BLaER1 (cell line): Measurements from ENCODE around the gene EDIL3.

ENCODE experiments used
- H3K27ac ChIP-seq: shearing (Covaris generic); formaldehyde crosslinking; 2 replicates; pipeline ENCODE4 v1.8.1; 2022
- H3K27me3 ChIP-seq: shearing (Covaris generic); formaldehyde crosslinking; 2 replicates; pipeline ENCODE4 v1.8.1; 2022
- H3K36me3 ChIP-seq: shearing (Covaris generic); formaldehyde crosslinking; 2 replicates; pipeline ENCODE4 v1.8.1; 2022
- H3K4me1 ChIP-seq: shearing (Covaris generic); formaldehyde crosslinking; 2 replicates; pipeline ENCODE4 v1.8.1; 2022
- H3K4me2 ChIP-seq: shearing (Covaris generic); formaldehyde crosslinking; 2 replicates; pipeline ENCODE4 v1.8.1; 2022
- H3K4me3 ChIP-seq: shearing (Covaris generic); formaldehyde crosslinking; 2 replicates; pipeline ENCODE4 v1.8.1; 2022
- H3K9ac ChIP-seq: shearing (Covaris generic); formaldehyde crosslinking; 2 replicates; pipeline ENCODE4 v1.8.1; 2022
- H3K9me3 ChIP-seq: shearing (Covaris generic); formaldehyde crosslinking; 2 replicates; pipeline ENCODE4 v1.8.1; 2022
- H4K20me1 ChIP-seq: shearing (Covaris generic); formaldehyde crosslinking; 2 replicates; pipeline ENCODE4 v1.8.1; 2022
- Cebpa-rat ChIP-seq: shearing (Covaris generic); IDR thresholded peaks from 2 replicates; pipeline ENCODE4 v1.8.1; 2022

Gene EDIL3, protein sequence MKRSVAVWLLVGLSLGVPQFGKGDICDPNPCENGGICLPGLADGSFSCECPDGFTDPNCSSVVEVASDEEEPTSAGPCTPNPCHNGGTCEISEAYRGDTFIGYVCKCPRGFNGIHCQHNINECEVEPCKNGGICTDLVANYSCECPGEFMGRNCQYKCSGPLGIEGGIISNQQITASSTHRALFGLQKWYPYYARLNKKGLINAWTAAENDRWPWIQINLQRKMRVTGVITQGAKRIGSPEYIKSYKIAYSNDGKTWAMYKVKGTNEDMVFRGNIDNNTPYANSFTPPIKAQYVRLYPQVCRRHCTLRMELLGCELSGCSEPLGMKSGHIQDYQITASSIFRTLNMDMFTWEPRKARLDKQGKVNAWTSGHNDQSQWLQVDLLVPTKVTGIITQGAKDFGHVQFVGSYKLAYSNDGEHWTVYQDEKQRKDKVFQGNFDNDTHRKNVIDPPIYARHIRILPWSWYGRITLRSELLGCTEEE

GRCh38 chr5:84384604-84385575 lies at the start of gene EDIL3:
EDIL3 (minus strand) TSS chr5:84384880; CDS start chr5:84384374, 506 bp downstream.
- Histone ChIP-seq H4K20me1 (no peaks in the 10 kb centered on the region), H3K4me2 (no peak within 1 kb of the TSS), H3K4me1 (no peaks in the 10 kb centered on the region), H3K27me3 (no peaks in the 10 kb centered on the region), H3K4me3 (no peak within 1 kb of the TSS), H3K36me3 (no peaks in the 10 kb centered on the region), H3K9me3 (peaks cover 30% of the 10 kb centered on the region), H3K27ac (no peak within 1 kb of the TSS), H3K9ac (no peak within 1 kb of the TSS)
- TF ChIP-seq Cebpa-rat, result no peak

GRCh38 chr5:84433461-84433860 lies 48.8 kb upstream of the EDIL3 start:
- H3K4me2 ChIP-seq, result no peak overlapping the region
- no peak overlapping the region for H3K4me3 ChIP-seq
- no peaks in the 10 kb centered on the region for H3K9me3 ChIP-seq
- H3K27me3 ChIP-seq, result no peaks in the 10 kb centered on the region
- H3K4me1 ChIP-seq, result no peaks in the 10 kb centered on the region
- H3K27ac ChIP-seq, result no peak overlapping the region
- H4K20me1 ChIP-seq, result no peaks in the 10 kb centered on the region
- H3K9ac ChIP-seq, result no peak overlapping the region
- H3K36me3 ChIP-seq, result no peaks in the 10 kb centered on the region
- no peak for TF ChIP-seq Cebpa-rat

GRCh38 chr5:84430863-84431663 lies 46.4 kb upstream of the EDIL3 start:
- Histone ChIP-seq H4K20me1 (no peaks in the 10 kb centered on the region), H3K27me3 (no peaks in the 10 kb centered on the region), H3K4me2 (no peak overlapping the region), H3K4me1 (no peaks in the 10 kb centered on the region), H3K9me3 (no peaks in the 10 kb centered on the region), H3K9ac (no peak overlapping the region), H3K4me3 (no peak overlapping the region), H3K36me3 (no peaks in the 10 kb centered on the region), H3K27ac (no peak overlapping the region)
- no peak for TF ChIP-seq Cebpa-rat

GRCh38 chr5:84430079-84430478 lies 45.4 kb upstream of the EDIL3 start:
- no peak overlapping the region for H3K4me3 ChIP-seq
- no peak overlapping the region for H3K27ac ChIP-seq
- H3K9ac ChIP-seq, result no peak overlapping the region
- no peaks in the 10 kb centered on the region for H4K20me1 ChIP-seq
- no peak for TF ChIP-seq Cebpa-rat
- no peaks in the 10 kb centered on the region for H3K4me1 ChIP-seq
- H3K36me3 ChIP-seq, result no peaks in the 10 kb centered on the region
- no peaks in the 10 kb centered on the region for H3K27me3 ChIP-seq
- no peaks in the 10 kb centered on the region for H3K9me3 ChIP-seq
- H3K4me2 ChIP-seq, result no peak overlapping the region

- Histone ChIP-seq H3K9me3 (no peaks in the 10 kb centered on the region), H4K20me1 (no peaks in the 10 kb centered on the region), H3K9ac (no peak overlapping the region), H3K4me3 (no peak overlapping the region), H3K27me3 (no peaks in the 10 kb centered on the region), H3K4me2 (no peak overlapping the region), H3K4me1 (no peaks in the 10 kb centered on the region), H3K27ac (no peak overlapping the region), H3K36me3 (no peaks in the 10 kb centered on the region)
- TF ChIP-seq Cebpa-rat, result no peak
These were observed 40.7 kb upstream of the EDIL3 start for GRCh38 chr5:84425365-84425881.

GRCh38 chr5:84419742-84420141 lies 35.1 kb upstream of the EDIL3 start:
- H3K9me3 ChIP-seq, result no peaks in the 10 kb centered on the region
- H3K4me2 ChIP-seq, result no peak overlapping the region
- TF ChIP-seq Cebpa-rat, result no peak
- H3K4me3 ChIP-seq, result no peak overlapping the region
- no peaks in the 10 kb centered on the region for H3K27me3 ChIP-seq
- H4K20me1 ChIP-seq, result no peaks in the 10 kb centered on the region
- no peak overlapping the region for H3K27ac ChIP-seq
- H3K4me1 ChIP-seq, result no peaks in the 10 kb centered on the region
- no peak overlapping the region for H3K9ac ChIP-seq
- H3K36me3 ChIP-seq, result no peaks in the 10 kb centered on the region

DNA sequence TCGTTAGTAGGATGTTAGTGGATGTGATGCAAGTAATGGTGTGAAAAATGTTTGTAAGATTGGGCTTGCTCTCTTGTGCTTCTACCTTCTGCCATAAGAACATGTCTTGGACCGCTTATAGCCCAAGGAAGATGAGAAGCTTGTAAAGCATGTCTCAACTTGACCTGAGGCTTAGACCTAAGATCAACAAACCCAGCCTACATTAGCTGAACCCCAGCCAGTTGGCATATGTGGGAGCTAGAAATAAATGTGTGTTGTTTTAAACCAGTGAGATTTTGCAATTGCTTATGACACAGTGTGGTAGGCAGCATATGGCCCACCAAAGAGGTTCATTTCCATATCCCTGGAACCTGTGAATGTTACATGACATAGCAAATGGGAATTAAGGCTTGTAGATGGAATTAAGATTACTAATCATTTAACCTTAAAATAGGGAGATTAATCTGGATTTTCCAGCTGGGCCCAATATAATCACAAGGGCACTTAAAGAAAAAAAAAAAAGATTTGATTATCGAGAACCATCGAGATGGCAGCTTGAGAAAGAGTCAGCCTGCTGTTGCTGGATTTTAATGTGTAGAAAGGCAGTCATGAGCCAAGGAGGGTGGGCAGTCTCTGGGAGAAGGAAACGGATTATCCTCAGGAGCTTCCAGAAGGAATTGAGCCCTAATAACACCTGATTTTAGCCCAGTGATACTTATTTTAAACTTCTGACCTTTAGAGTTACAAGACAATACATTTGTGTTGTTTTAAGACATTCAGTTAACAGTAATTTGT lies 27.3 kb upstream of the EDIL3 start:
- Histone ChIP-seq H3K4me3 (no peak overlapping the region), H4K20me1 (no peaks in the 10 kb centered on the region), H3K27ac (no peak overlapping the region), H3K36me3 (no peaks in the 10 kb centered on the region), H3K9ac (no peak overlapping the region), H3K4me2 (no peak overlapping the region), H3K27me3 (no peaks in the 10 kb centered on the region), H3K4me1 (no peaks in the 10 kb centered on the region), H3K9me3 (no peaks in the 10 kb centered on the region)
- no peak for TF ChIP-seq Cebpa-rat

DNA sequence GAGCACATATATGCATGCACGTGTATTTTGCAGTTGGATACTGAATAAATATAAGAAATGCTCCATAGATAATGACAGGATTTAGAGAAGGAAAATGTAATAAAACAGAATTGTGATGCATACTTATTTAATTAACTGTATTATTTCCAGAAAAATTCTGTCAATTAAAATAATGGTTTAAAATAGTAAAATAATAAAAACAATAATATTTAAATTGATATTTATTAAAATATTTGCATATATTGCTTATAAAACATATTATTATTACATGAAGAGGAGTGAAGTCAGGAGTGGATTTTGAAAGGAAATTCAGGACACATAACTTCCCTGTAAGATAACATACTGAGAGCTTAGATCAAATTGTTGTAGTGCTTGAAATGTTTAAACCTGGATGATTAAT lies 21.4 kb upstream of the EDIL3 start:
- Histone ChIP-seq H3K9ac (no peak overlapping the region), H3K36me3 (no peaks in the 10 kb centered on the region), H3K27ac (no peak overlapping the region), H3K4me2 (no peak overlapping the region), H4K20me1 (no peaks in the 10 kb centered on the region), H3K4me3 (no peak overlapping the region), H3K27me3 (no peaks in the 10 kb centered on the region), H3K4me1 (no peaks in the 10 kb centered on the region), H3K9me3 (no peaks in the 10 kb centered on the region)
- no peak for TF ChIP-seq Cebpa-rat
